GM19023 (cell line): ENCODE data around the gene VIPR2.

ENCODE experiments used
- ATAC-seq: cut with Tn5 transposase; IDR thresholded peaks from one replicate; pipeline ENCODE4 v1.9.1; 2021; ENCODE audit warnings: mild to moderate bottlenecking, moderate library complexity; ENCODE audit not compliant: unreplicated experiment

The VIPR2 gene

GRCh38 chr7:159121476-159121875 is 23.2 kb downstream of the VIPR2 start:
- ATAC-seq: no peak

- ATAC-seq: no peak
These were observed 23.6 kb downstream of the VIPR2 start for GRCh38 chr7:159121068-159121467.

GRCh38 chr7:159120540-159120919 is 24.1 kb downstream of the VIPR2 start:
- ATAC-seq: no peak

GRCh38 chr7:159119851-159120539 is 24.7 kb downstream of the VIPR2 start:
- ATAC-seq: no peak

GRCh38 chr7:159119026-159119741 is 25.5 kb downstream of the VIPR2 start:
- no peak for ATAC-seq

- no peak for ATAC-seq
These were observed 26.0 kb downstream of the VIPR2 start for GRCh38 chr7:159118623-159119022.

- no peak for ATAC-seq
These were observed 26.5 kb downstream of the VIPR2 start for GRCh38 chr7:159118197-159118595.

- no peak for ATAC-seq
These were observed 27.1 kb downstream of the VIPR2 start for GRCh38 chr7:159117366-159118196.

- no peak for ATAC-seq
These were observed 27.9 kb downstream of the VIPR2 start for GRCh38 chr7:159116581-159117339.

GRCh38 chr7:159115601-159116501 is 28.8 kb downstream of the VIPR2 start:
- ATAC-seq: no peak

- no peak for ATAC-seq
These were observed 29.7 kb downstream of the VIPR2 start for GRCh38 chr7:159114981-159115380.

GRCh38 chr7:159114096-159114495 is 30.6 kb downstream of the VIPR2 start:
- ATAC-seq: no peak

GRCh38 chr7:159113056-159113455 is 31.6 kb downstream of the VIPR2 start:
- no peak for ATAC-seq

GRCh38 chr7:159112136-159113011 is 32.3 kb downstream of the VIPR2 start:
- ATAC-seq: no peak

GRCh38 chr7:159109653-159110035 is 35.0 kb downstream of the VIPR2 start:
- ATAC-seq: no peak

- no peak for ATAC-seq
These were observed 35.6 kb downstream of the VIPR2 start for GRCh38 chr7:159108941-159109652.

- no peak for ATAC-seq
These were observed 36.2 kb downstream of the VIPR2 start for GRCh38 chr7:159108491-159108890.

- no peak for ATAC-seq
These were observed 37.3 kb downstream of the VIPR2 start for GRCh38 chr7:159107161-159107892.
